GM23248 (cell line): ENCODE measurements around the gene SREK1.

Experiments
- EZH2 ChIP-seq: fragments of 200-600 bp; sonication (generic); IDR thresholded peaks from 2 replicates; pipeline ENCODE4 v1.6.1; 2018; ENCODE audit warnings: antibody characterized with exemption, mild to moderate bottlenecking; ENCODE audit not compliant: insufficient read depth, poor library complexity, severe bottlenecking
- EZH2phosphoT487 ChIP-seq: fragments of 200-600 bp; sonication (generic); IDR thresholded peaks from 2 replicates; pipeline ENCODE4 v1.6.1; 2018; ENCODE audit warnings: antibody characterized with exemption, moderate library complexity, mild to moderate bottlenecking, low read depth; ENCODE audit not compliant: insufficient read depth

DNA sequence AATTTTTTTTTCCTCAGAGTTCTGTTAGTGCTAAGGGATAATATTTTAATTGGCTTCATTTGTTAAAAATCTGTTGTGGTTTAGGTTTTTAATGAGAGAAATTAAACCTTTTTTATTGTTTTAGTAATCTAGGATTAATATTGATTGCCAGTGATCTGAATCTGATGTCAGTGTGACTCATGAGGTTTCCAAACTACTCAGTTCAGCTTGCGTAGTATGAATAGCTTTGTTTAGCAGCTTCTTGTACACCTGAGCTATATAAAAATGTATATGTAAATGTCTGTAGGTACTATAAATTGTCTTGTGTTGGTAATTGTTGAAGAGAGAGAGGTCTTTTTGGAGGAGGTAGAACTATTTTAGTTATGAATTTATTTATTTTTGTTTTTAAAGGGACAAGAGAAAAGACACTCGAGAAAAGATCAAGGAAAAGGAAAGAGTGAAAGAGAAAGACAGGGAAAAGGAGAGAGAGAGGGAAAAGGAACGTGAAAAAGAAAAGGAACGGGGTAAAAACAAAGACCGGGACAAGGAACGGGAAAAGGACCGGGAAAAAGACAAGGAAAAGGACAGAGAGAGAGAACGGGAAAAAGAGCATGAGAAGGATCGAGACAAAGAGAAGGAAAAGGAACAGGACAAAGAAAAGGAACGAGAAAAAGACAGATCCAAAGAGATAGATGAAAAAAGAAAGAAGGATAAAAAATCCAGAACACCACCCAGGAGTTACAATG is 26.3 kb downstream of the SREK1 start:
- TF ChIP-seq EZH2 (no peak), EZH2phosphoT487 (no peak)
